ENCODE data around the gene ANTKMT.

ANTKMT gene

GRCh38 chr16:700684-701584 lies 20.0 kb upstream of the ANTKMT start:
- no peak for DNase-seq

GRCh38 chr16:702341-702740 lies 18.6 kb upstream of the ANTKMT start:
- DNase-seq, result no peak

- no peak for DNase-seq
Observed at GRCh38 chr16:703406-703805, 17.5 kb upstream of the ANTKMT start.

GRCh38 chr16:704047-704446 lies 16.9 kb upstream of the ANTKMT start:
- no peak for DNase-seq

- DNase-seq, result no peak
Observed at GRCh38 chr16:704552-705380, 16.2 kb upstream of the ANTKMT start.

GRCh38 chr16:705431-706188 lies 15.3 kb upstream of the ANTKMT start, which contains the start of gene FBXL16:
FBXL16 (minus strand) TSS chr16:705801; CDS start chr16:697405, 8,396 bp downstream.
- DNase-seq, result peak in 1 of 2 experiments; percentile 87

- DNase-seq, result no peak
Observed at GRCh38 chr16:706189-707061, 14.5 kb upstream of the ANTKMT start.

- no peak for DNase-seq
Observed at GRCh38 chr16:707062-707538, 13.8 kb upstream of the ANTKMT start.

- no peak for DNase-seq
Observed at GRCh38 chr16:708019-708418, 12.9 kb upstream of the ANTKMT start.

GRCh38 chr16:708959-709358 lies 12.0 kb upstream of the ANTKMT start:
- DNase-seq, result no peak

GRCh38 chr16:709566-710499 lies 11.1 kb upstream of the ANTKMT start:
- peak; percentile 56 to 89 for DNase-seq

- no peak for DNase-seq
Observed at GRCh38 chr16:710500-711075, 10.4 kb upstream of the ANTKMT start.

- DNase-seq, result no peak
Observed at GRCh38 chr16:711084-711483, 9.9 kb upstream of the ANTKMT start.

GRCh38 chr16:711548-712320 lies 9.2 kb upstream of the ANTKMT start:
- DNase-seq, result peak in 1 of 2 experiments; percentile 72

GRCh38 chr16:712740-713250 lies 8.2 kb upstream of the ANTKMT start:
- DNase-seq, result peak in 1 of 2 experiments; percentile 45

- DNase-seq, result no peak
Observed at GRCh38 chr16:714079-714478, 6.9 kb upstream of the ANTKMT start.

GRCh38 chr16:714558-715476 lies 6.1 kb upstream of the ANTKMT start, which contains the start of gene METRN:
METRN (plus strand) TSS chr16:715118; CDS start chr16:715290, 172 bp downstream.
- peak; percentile 33 to 92 for DNase-seq
